Activated naive CD4-positive, alpha-beta T cell treated with anti-CD3 and anti-CD28 coated beads for 36 hours (primary cell): ENCODE results near the gene NUDT11. TPM values are rescaled to one million over a fixed set of nuclear protein-coding genes. Genes with fewer than 3 reads are reported as not detected.
A peak's percentile ranks its signal among the peaks of the same experiment; 100 is the strongest.
"Not testable (repeated sequence)": the region's sequence is repeated elsewhere in the genome, so short reads cannot be mapped to it uniquely, and the experiment has no call there.

Experiments
- CTCF ChIA-PET: fragments of 350-600 bp; sonication (Branson Sonifier 250); formaldehyde crosslinking; loops from one replicate; lab custom pipeline; 2021; ENCODE audit warnings: antibody characterized with exemption; lab: Charles Lee
- DNase-seq: peaks from one replicate; pipeline ENCODE4 v3.0.0-alpha.2; 2020
- H3K27ac Mint-ChIP-seq: one replicate; pipeline ENCODE4 v1.8.0; 2021; ENCODE audit warnings: mild to moderate bottlenecking, mixed read lengths
- H3K27me3 Mint-ChIP-seq: one replicate; pipeline ENCODE4 v1.8.0; 2021; ENCODE audit warnings: low read depth, mixed read lengths
- H3K36me3 Mint-ChIP-seq: one replicate; pipeline ENCODE4 v1.8.0; 2021; ENCODE audit warnings: low read depth, mixed read lengths
- H3K4me1 Mint-ChIP-seq: one replicate; pipeline ENCODE4 v1.8.0; 2021; ENCODE audit warnings: low read depth, mixed read lengths
- H3K4me3 Mint-ChIP-seq: one replicate; pipeline ENCODE4 v1.8.0; 2021; ENCODE audit warnings: mild to moderate bottlenecking, moderate library complexity, mixed read lengths
- H3K9me3 Mint-ChIP-seq: one replicate; pipeline ENCODE4 v1.8.0; 2021; ENCODE audit warnings: mixed read lengths
- intact Hi-C: fragments of 100-400 bp; cut with micrococcal nuclease; formaldehyde crosslinking; loops from one replicate; pipeline ENCODE4 v1.15.1; 2023
- total RNA-seq, 2 experiments: library from RNA; stranded (reverse); gene quantifications; one replicate each; pipeline ENCODE4 v1.2.3, GENCODE V29; 2021

The NUDT11 gene
- total RNA-seq = 1 to 10 TPM; 1.1 to 1.5 TPM

DNA sequence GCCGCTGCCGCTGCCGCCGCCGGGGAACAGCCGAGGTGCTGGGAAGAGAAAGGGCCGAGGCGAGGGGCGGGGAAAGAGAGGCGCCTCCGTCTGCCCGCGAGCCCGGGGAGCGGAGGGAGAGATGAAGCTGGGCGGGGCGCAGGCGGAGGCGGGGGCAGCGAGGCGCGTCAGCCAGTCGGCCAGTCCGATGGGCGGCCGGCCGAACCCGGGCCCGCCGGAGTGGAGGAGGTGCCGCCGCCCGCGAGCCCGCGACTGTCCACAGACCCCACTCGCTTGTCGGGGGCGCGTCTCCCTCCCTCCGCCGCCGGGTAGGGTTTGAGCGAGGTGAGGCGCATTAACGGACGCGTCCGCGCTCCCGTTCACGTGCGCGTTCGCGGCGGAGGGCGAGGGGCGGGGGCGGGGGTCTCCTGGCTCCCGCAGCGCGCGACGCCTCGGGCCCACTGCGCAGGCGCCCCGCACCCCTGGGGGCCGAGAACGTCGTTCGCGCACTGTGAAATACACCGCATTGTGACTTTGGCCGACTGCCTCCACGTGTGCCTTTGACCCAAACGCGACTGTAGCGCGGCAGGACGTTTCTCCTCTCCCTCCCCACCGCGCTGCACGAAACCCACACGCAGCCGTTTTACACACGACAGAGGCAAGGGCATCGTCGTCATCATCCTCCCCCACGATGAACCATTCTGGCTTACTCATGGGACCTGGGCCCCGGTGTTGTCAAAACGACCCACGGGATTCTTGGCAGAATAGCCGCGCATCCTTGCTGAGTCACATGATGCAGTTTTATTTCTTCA is at the start of gene NUDT11:
NUDT11 (minus strand) TSS at position 92 of the 791 bp plus-strand sequence. CDS start 148 bp downstream, outside the sequence.
- Mint-ChIP-seq H3K27ac (no peak within 1 kb of the TSS), H3K4me3 (peak within 1 kb of the TSS; percentile 79), H3K36me3 (no peaks in the 10 kb centered on the region), H3K4me1 (peaks cover 7% of the 10 kb centered on the region), H3K9me3 (no peaks in the 10 kb centered on the region), H3K27me3 (peaks cover 17% of the 10 kb centered on the region)
- peak; percentile 57 for DNase-seq
- intact Hi-C loops = loop anchor here (10.0 kb wide), 1 partner anchor 398 kb away; the partner anchor contains the start of gene MAGED1
- CTCF ChIA-PET = no interaction called here

- Mint-ChIP-seq H3K4me3 (no peak overlapping the region), H3K27me3 (no peaks in the 10 kb centered on the region), H3K9me3 (peaks cover 3% of the 10 kb centered on the region), H3K36me3 (no peaks in the 10 kb centered on the region), H3K4me1 (no peaks in the 10 kb centered on the region), H3K27ac (no peak overlapping the region)
- CTCF ChIA-PET = no interaction called here
- intact Hi-C loops = no loop called here
- DNase-seq = no peak
Observed at GRCh38 chrX:51520393-51520792, 24.0 kb upstream of the NUDT11 start.

GRCh38 chrX:51519131-51519530 is 22.7 kb upstream of the NUDT11 start:
- DNase-seq, CTCF ChIA-PET, intact Hi-C loops, H3K9me3 Mint-ChIP-seq, H3K36me3 Mint-ChIP-seq, H3K4me1 Mint-ChIP-seq, H3K4me3 Mint-ChIP-seq, H3K27me3 Mint-ChIP-seq, H3K27ac Mint-ChIP-seq: not testable (repeated sequence)

GRCh38 chrX:51507551-51507950 is 11.2 kb upstream of the NUDT11 start:
- H3K4me1 Mint-ChIP-seq = no peaks in the 10 kb centered on the region
- intact Hi-C loops = no loop called here
- CTCF ChIA-PET = no interaction called here
- H3K9me3 Mint-ChIP-seq = peaks cover 5% of the 10 kb centered on the region
- H3K27me3 Mint-ChIP-seq = no peaks in the 10 kb centered on the region
- DNase-seq = no peak
- no peaks in the 10 kb centered on the region for H3K36me3 Mint-ChIP-seq
- H3K27ac Mint-ChIP-seq = no peak overlapping the region
- no peak overlapping the region for H3K4me3 Mint-ChIP-seq

- intact Hi-C loops = loop anchor here (10.0 kb wide), 1 partner anchor 399 kb away; the partner anchor contains the start of gene MAGED1
- not testable (repeated sequence) for H3K9me3 Mint-ChIP-seq, H3K27ac Mint-ChIP-seq, H3K4me1 Mint-ChIP-seq, H3K36me3 Mint-ChIP-seq
- peak; percentile 8 for DNase-seq
- H3K27me3 Mint-ChIP-seq = peaks cover 22% of the 10 kb centered on the region
- CTCF ChIA-PET = interaction anchor here (0.8 kb wide), 1 partner anchor 36 kb away, joined by 3 read pairs; no protein-coding TSS in a partner anchor
- peak overlapping the region; percentile 78 for H3K4me3 Mint-ChIP-seq
Observed at GRCh38 chrX:51495701-51496488, 497 bp downstream of the NUDT11 start.

- Mint-ChIP-seq H3K4me3 (no peak overlapping the region), H3K4me1 (peaks cover 7% of the 10 kb centered on the region), H3K27me3 (peaks cover 22% of the 10 kb centered on the region), H3K36me3 (no peaks in the 10 kb centered on the region), H3K27ac (no peak overlapping the region), H3K9me3 (no peaks in the 10 kb centered on the region)
- no peak for DNase-seq
- intact Hi-C loops = loop anchor here (5.0 to 10.0 kb wide), 2 partner anchors 400 to 768 kb away; partner anchors contain the start of gene MAGED1
- CTCF ChIA-PET = no interaction called here
Observed at GRCh38 chrX:51494409-51494808, 2.0 kb downstream of the NUDT11 start.

DNA sequence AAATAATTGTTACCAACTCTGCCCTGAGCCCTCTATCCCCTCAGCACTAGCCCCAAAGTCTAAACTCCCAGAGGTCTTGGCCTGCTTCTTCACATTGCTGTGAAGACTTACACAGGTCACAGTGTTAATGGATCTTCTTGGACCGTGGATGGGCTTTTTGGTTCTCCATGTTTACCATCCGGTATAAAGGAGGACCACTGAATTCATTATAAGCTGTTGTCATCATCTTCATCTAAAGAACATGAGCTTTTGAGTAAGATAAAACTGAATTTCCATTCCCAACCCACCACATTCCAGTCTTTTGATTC is 8.5 kb downstream of the NUDT11 start:
- Mint-ChIP-seq H3K27ac (no peak overlapping the region), H3K27me3 (peaks cover 7% of the 10 kb centered on the region), H3K36me3 (no peaks in the 10 kb centered on the region), H3K4me1 (no peaks in the 10 kb centered on the region), H3K9me3 (no peaks in the 10 kb centered on the region), H3K4me3 (no peak overlapping the region)
- CTCF ChIA-PET = interaction anchor here (0.6 to 1.0 kb wide), 3 partner anchors 14 to 787 kb away, joined by 3 read pairs; no protein-coding TSS in a partner anchor
- no peak for DNase-seq
- intact Hi-C loops = loop anchor here (5.0 kb wide), 1 partner anchor 124 kb away; no protein-coding TSS in a partner anchor

DNA sequence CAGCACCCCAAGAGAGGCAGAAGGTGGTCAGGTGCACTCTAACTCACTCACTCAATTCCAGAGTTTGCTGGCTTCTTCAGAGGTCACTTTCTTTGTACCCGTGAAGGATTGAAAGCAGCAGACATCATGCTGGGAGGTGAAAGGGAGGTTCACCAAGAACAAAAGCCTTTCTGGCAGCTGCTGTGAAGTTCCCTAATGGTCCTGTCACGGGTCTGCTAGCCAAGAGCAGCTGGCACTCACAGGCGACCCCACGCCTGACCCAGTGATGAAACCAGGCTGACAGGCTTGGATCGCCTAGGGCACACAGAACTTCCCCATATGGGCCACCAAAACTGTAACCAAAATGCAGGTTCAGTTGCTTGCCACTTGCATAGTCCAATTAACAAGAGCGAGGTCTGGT is 11.8 kb downstream of the NUDT11 start:
- no peak overlapping the region for H3K4me3 Mint-ChIP-seq
- intact Hi-C loops = loop anchor here (5.0 kb wide), 1 partner anchor 128 kb away; no protein-coding TSS in a partner anchor
- no peak for DNase-seq
- peaks cover 2% of the 10 kb centered on the region for H3K36me3 Mint-ChIP-seq
- CTCF ChIA-PET = no interaction called here
- no peaks in the 10 kb centered on the region for H3K27me3 Mint-ChIP-seq
- H3K9me3 Mint-ChIP-seq = no peaks in the 10 kb centered on the region
- H3K4me1 Mint-ChIP-seq = no peaks in the 10 kb centered on the region
- no peak overlapping the region for H3K27ac Mint-ChIP-seq

DNA sequence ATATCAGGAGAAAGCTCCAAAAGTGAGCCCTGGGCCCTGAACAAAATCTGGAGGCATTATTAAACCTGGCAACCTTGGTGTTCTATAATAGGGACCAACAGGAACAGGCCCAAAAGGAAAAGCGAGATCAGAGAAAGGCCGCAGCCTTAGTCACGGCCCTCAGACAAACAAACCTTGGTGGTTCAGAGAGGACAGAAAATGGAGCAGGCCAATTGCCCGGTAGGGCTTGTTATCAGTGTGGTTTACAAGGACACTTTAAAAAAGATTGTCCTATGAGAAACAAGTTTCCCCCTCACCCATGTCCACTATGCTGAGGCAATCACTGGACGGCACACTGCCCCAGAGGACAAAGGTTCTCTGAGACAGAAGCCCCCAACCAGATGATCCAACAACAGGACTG is 14.0 kb downstream of the NUDT11 start:
- H3K4me1 Mint-ChIP-seq, CTCF ChIA-PET, H3K27ac Mint-ChIP-seq, intact Hi-C loops, H3K27me3 Mint-ChIP-seq, H3K4me3 Mint-ChIP-seq, H3K9me3 Mint-ChIP-seq, DNase-seq, H3K36me3 Mint-ChIP-seq: not testable (repeated sequence)

DNA sequence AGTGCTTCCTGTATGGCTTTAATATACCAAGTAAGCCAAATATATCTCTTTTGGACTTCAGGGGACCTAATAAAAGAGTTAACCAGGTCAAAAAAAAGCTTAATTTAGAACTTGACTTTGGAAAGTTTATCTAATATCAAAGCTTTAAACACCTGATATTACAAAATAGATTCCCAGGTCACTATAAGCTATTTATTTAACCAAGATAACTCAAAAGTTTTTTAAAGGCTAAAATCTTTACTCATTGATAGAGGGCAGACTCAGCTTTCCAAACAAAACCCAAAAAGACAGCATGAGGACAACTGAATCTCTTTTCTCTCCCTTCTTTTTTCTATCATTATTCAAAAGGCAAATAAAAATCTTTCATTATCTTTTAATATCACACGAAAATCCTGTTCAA is 19.5 kb downstream of the NUDT11 start:
- DNase-seq = no peak
- CTCF ChIA-PET = no interaction called here
- no peaks in the 10 kb centered on the region for H3K9me3 Mint-ChIP-seq
- H3K4me1 Mint-ChIP-seq = no peaks in the 10 kb centered on the region
- peaks cover 5% of the 10 kb centered on the region for H3K36me3 Mint-ChIP-seq
- H3K27me3 Mint-ChIP-seq = no peaks in the 10 kb centered on the region
- intact Hi-C loops = no loop called here
- no peak overlapping the region for H3K4me3 Mint-ChIP-seq
- no peak overlapping the region for H3K27ac Mint-ChIP-seq

DNA sequence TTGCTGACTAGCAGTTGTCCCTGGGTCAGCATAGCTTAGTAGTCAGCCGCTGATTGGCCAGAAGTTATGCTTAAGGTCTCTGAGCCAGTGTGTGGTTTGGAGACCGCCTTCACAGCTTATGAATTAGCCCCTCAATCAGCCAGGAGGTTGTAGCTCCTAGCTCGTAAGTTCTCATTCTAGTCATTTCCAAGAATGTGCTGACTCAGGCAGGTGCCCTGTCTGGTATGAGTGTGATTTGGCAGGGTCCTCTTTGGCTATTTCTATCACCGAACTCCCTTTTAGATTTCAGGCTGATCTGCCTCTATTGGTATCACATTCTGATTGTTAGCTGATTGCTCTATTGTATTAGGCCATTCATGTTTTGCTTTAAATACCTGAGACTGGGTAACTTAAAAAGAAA is 33.1 kb downstream of the NUDT11 start:
- intact Hi-C loops = loop anchor here (5.0 kb wide), 1 partner anchor 771 kb away; no protein-coding TSS in a partner anchor
- H3K9me3 Mint-ChIP-seq = no peaks in the 10 kb centered on the region
- DNase-seq = no peak
- H3K4me1 Mint-ChIP-seq = no peaks in the 10 kb centered on the region
- no peak overlapping the region for H3K4me3 Mint-ChIP-seq
- no peaks in the 10 kb centered on the region for H3K27me3 Mint-ChIP-seq
- no peaks in the 10 kb centered on the region for H3K36me3 Mint-ChIP-seq
- no peak overlapping the region for H3K27ac Mint-ChIP-seq
- CTCF ChIA-PET = interaction anchor here (0.6 kb wide), 1 partner anchor 792 kb away, joined by 3 read pairs; no protein-coding TSS in a partner anchor
